Psoas muscle (tissue), 8 donors: ENCODE data around the gene VKORC1. TPM values are rescaled to one million over a fixed set of nuclear protein-coding genes. Genes with fewer than 3 reads are reported as not detected.

Source experiments
- ATAC-seq, 4 donors: fragments of 200-7000 bp; cut with Tn5 transposase; one replicate each; pipeline ENCODE4 v1.9.1; 2020; ENCODE audit warnings: moderate library complexity in 3 of 4, mild to moderate bottlenecking in 2 of 4
- DNase-seq, 2 donors: peaks; one replicate each; pipeline ENCODE4 v3.0.0-alpha.2; 2020
- H3K27ac ChIP-seq: fragments of 200-600 bp; one replicate; pipeline ENCODE4 v1.8.0; 2022
- H3K27me3 ChIP-seq, 3 donors: fragments of 200-600 bp in 1 of 3; one replicate each; pipeline versions ENCODE4 v1.6.1 to v1.8.0; 2013 to 2022; ENCODE audit warnings: low read length in 2 of 3, mild to moderate bottlenecking in 2 of 3, moderate library complexity in 1 of 3; ENCODE audit not compliant: insufficient read depth in 3 of 3
- H3K36me3 ChIP-seq, 2 donors: fragments of 200-600 bp in 1 of 2; one replicate each; pipeline versions ENCODE4 v1.6.1 to v1.8.0; 2013 to 2022; ENCODE audit warnings: low read depth in 1 of 2, mild to moderate bottlenecking in 1 of 2, moderate library complexity in 1 of 2; ENCODE audit not compliant: insufficient read depth in 1 of 2
- H3K4me1 ChIP-seq: fragments of 200-600 bp; one replicate; pipeline ENCODE4 v1.8.0; 2022
- H3K4me3 ChIP-seq: fragments of 200-600 bp; one replicate; pipeline ENCODE4 v1.8.0; 2022; ENCODE audit warnings: mild to moderate bottlenecking
- H3K9me3 ChIP-seq: fragments of 200-600 bp; one replicate; pipeline ENCODE4 v1.8.0; 2022
- CTCF ChIP-seq: fragments of 200-600 bp; IDR thresholded peaks from one replicate; pipeline ENCODE4 v1.8.0; 2022; ENCODE audit warnings: antibody characterized with exemption
- WGBS, 3 donors: extraction: QIAGEN DNeasy Blood & Tissue Kit; methylation state at CpG; one replicate each; pipeline versions ENCODE4 v1.1.6 to v1.1.7; 2013; 5-methylcytosine and 5-hydroxymethylcytosine counted together
- intact Hi-C, 2 donors: fragments of 100-400 bp; cut with DNase I; formaldehyde crosslinking; loops; one replicate each; pipeline versions ENCODE4 v1.11.0 to v1.14.2; 2022
- polyA plus RNA-seq, 3 donors: library from polyadenylated mRNA; stranded (reverse); fragments of 200-250 nt; gene quantifications; one replicate each; pipeline ENCODE4 v1.2.3, GENCODE V29; 2013
- total RNA-seq, 4 donors: library from RNA; stranded (reverse); fragmentation: NEBNext Ultra II Directional in 2 of 4; extraction: Animal tissue kit (Norgen Biotek cat#: 25700) in 2 of 4; gene quantifications; one replicate each; pipeline versions ENCODE4 v1.2.1 to v1.2.4, GENCODE V29; 2021 to 2023
- donor health status: healthy with polysubstance abuse.
- donor health status: DM: no; HTN: no; CAD: no; lungs with moderate emphysema.
- donor health status: Bipolar disorder and iron deficiency.
- donor health status: healthy.
- donor health status: DM: yes; HTN: yes; CAD: no.
- donor health status: DM: no; HTN: no; CAD: no.
- donor health status: DM: no; HTN: no; CAD: no.
- donor health status: DM: yes; HTN: yes; CAD: no.

VKORC1 gene
- total and polyA plus RNA-seq, 7 donors = 13.3 to 57.0 (median 17.8) TPM

GRCh38 chr16:31043352-31043751 is 51.2 kb downstream of the VKORC1 start:
- Histone ChIP-seq H3K9me3 (no peaks in the 10 kb centered on the region), H3K4me3 (no peak overlapping the region), H3K36me3 (peaks cover 6 to 54% of the 10 kb centered on the region in 2 donors), H3K27me3 (no peaks in the 10 kb centered on the region), H3K27ac (no peak overlapping the region), H3K4me1 (no peaks in the 10 kb centered on the region)
- TF ChIP-seq CTCF = no peak
- no peak for ATAC-seq
- no peak for DNase-seq
- intact Hi-C loops = no loop called here
- 87 to 94% (median 89%) methylated on average over 1 of the region's 1 CpG for whole genome bisulfite sequencing, 3 donors

GRCh38 chr16:31042866-31043265 is 51.7 kb downstream of the VKORC1 start:
- Histone ChIP-seq H3K27ac (no peak overlapping the region), H3K27me3 (no peaks in the 10 kb centered on the region), H3K4me1 (no peaks in the 10 kb centered on the region), H3K36me3 (peaks cover 8 to 59% of the 10 kb centered on the region in 2 donors), H3K4me3 (no peak overlapping the region), H3K9me3 (no peaks in the 10 kb centered on the region)
- intact Hi-C loops = no loop called here
- ATAC-seq (no peak), DNase-seq (no peak)
- TF ChIP-seq CTCF = no peak
- WGBS, 3 donors = 84 to 90% (median 89%) methylated on average over 10 of the region's 10 CpGs

Other genes starting within 250 kb of the VKORC1 start
- gene BCL7C, start 200.7 kb downstream of the VKORC1 start, total RNA-seq = 10 to 100 TPM; 13.9 to 18.1 (median 15.1) TPM
- gene BCL7C, start 200.7 kb downstream of the VKORC1 start, polyA plus RNA-seq = 10 to 100 TPM; 18.9 to 40.9 (median 30.2) TPM
- gene CTF1, start 198.2 kb downstream of the VKORC1 start, total RNA-seq = 10 to 100 TPM in 1 of 4 donors, 1 to 10 TPM in 3; 8.5 to 16.6 (median 9.4) TPM
- gene CTF1, start 198.2 kb downstream of the VKORC1 start, polyA plus RNA-seq = 1 to 10 TPM; 4.9 to 5.5 (median 5.2) TPM
- 1 to 10 TPM; 3.4 to 4.2 (median 4.1) TPM for gene FBXL19, start 171.2 kb downstream of the VKORC1 start, total RNA-seq
- gene FBXL19, start 171.2 kb downstream of the VKORC1 start, polyA plus RNA-seq = 1 to 10 TPM; 2.8 to 5.4 (median 2.8) TPM
- 1 to 10 TPM; 3.6 to 5.8 (median 5.5) TPM for gene ORAI3, start 145.7 kb downstream of the VKORC1 start, total RNA-seq
- gene ORAI3, start 145.7 kb downstream of the VKORC1 start, polyA plus RNA-seq = 1 to 10 TPM; 3.5 to 6.0 (median 4.0) TPM
- gene SETD1A, start 137.0 kb downstream of the VKORC1 start, total RNA-seq = 10 to 100 TPM; 13.3 to 19.0 (median 16.2) TPM
- 10 to 100 TPM in 1 of 3 donors, 1 to 10 TPM in 2; 7.9 to 15.9 (median 9.4) TPM for gene SETD1A, start 137.0 kb downstream of the VKORC1 start, polyA plus RNA-seq
- gene HSD3B7, start 109.6 kb downstream of the VKORC1 start, total RNA-seq = 10 to 100 TPM in 1 of 4 donors, 1 to 10 TPM in 3; 3.2 to 12.8 (median 5.4) TPM
- gene HSD3B7, start 109.6 kb downstream of the VKORC1 start, polyA plus RNA-seq = 1 to 10 TPM; 3.5 to 4.9 (median 4.1) TPM
- under 1 TPM in 3 of 4 donors, not detected in 1; 0.11 to 0.64 (median 0.26) TPM for gene STX1B, start 84.2 kb downstream of the VKORC1 start, total RNA-seq
- gene STX1B, start 84.2 kb downstream of the VKORC1 start, polyA plus RNA-seq = under 1 TPM; 0.04 to 0.14 (median 0.05) TPM
- 10 to 100 TPM; 47.6 to 57.8 (median 51.6) TPM for gene STX4, start 61.2 kb downstream of the VKORC1 start, total RNA-seq
- 100 to 1,000 TPM in 1 of 3 donors, 10 to 100 TPM in 2; 61.8 to 123 (median 83.3) TPM for gene STX4, start 61.2 kb downstream of the VKORC1 start, polyA plus RNA-seq
- 1 to 10 TPM; 5.3 to 7.5 (median 5.8) TPM for gene ZNF668, start 20.6 kb downstream of the VKORC1 start, total RNA-seq
- 10 to 100 TPM in 2 of 3 donors, 1 to 10 TPM in 1; 7.2 to 12.3 (median 10.9) TPM for gene ZNF668, start 20.6 kb downstream of the VKORC1 start, polyA plus RNA-seq
- 10 to 100 TPM in 2 of 4 donors, 1 to 10 TPM in 2; 8.4 to 22.6 (median 12.3) TPM for gene ZNF646, start 20.4 kb downstream of the VKORC1 start, total RNA-seq
- 10 to 100 TPM in 1 of 3 donors, 1 to 10 TPM in 2; 4.0 to 20.8 (median 5.9) TPM for gene ZNF646, start 20.4 kb downstream of the VKORC1 start, polyA plus RNA-seq
- gene PRSS53, start 5.9 kb downstream of the VKORC1 start, total RNA-seq = under 1 TPM; 0.32 to 0.90 (median 0.48) TPM
- gene PRSS53, start 5.9 kb downstream of the VKORC1 start, polyA plus RNA-seq = under 1 TPM; 0.17 to 0.56 (median 0.31) TPM
- 10 to 100 TPM; 36.7 to 72.8 (median 55.4) TPM for gene BCKDK, start 13.6 kb upstream of the VKORC1 start, total RNA-seq
- 10 to 100 TPM; 46.6 to 58.6 (median 47.3) TPM for gene BCKDK, start 13.6 kb upstream of the VKORC1 start, polyA plus RNA-seq
- 10 to 100 TPM; 39.9 to 75.4 (median 61.2) TPM for gene KAT8, start 22.9 kb upstream of the VKORC1 start, total RNA-seq
- 10 to 100 TPM; 36.1 to 56.7 (median 51.2) TPM for gene KAT8, start 22.9 kb upstream of the VKORC1 start, polyA plus RNA-seq
- gene PRSS8, start 40.9 kb upstream of the VKORC1 start, total RNA-seq = not detected
- under 1 TPM in 2 of 3 donors, not detected in 1; 0.07 to 0.22 TPM for gene PRSS8, start 40.9 kb upstream of the VKORC1 start, polyA plus RNA-seq
- 1 to 10 TPM in 1 of 4 donors, under 1 TPM in 3; 0.47 to 1.1 (median 0.67) TPM for gene PRSS36, start 55.3 kb upstream of the VKORC1 start, total RNA-seq
- gene PRSS36, start 55.3 kb upstream of the VKORC1 start, polyA plus RNA-seq = 1 to 10 TPM in 2 of 3 donors, under 1 TPM in 1; 0.24 to 1.7 (median 1.3) TPM
- 100 to 1,000 TPM; 133 to 246 (median 160) TPM for gene FUS, start 85.3 kb upstream of the VKORC1 start, total RNA-seq
- gene FUS, start 85.3 kb upstream of the VKORC1 start, polyA plus RNA-seq = 100 to 1,000 TPM; 117 to 185 (median 159) TPM
- gene PYCARD, start 108.0 kb upstream of the VKORC1 start, total RNA-seq = 1 to 10 TPM; 2.6 to 3.2 (median 3.0) TPM
- 1 to 10 TPM; 2.1 to 4.9 (median 3.4) TPM for gene PYCARD, start 108.0 kb upstream of the VKORC1 start, polyA plus RNA-seq
- 100 to 1,000 TPM; 155 to 236 (median 229) TPM for gene TRIM72, start 119.3 kb upstream of the VKORC1 start, total RNA-seq
- 100 to 1,000 TPM in 1 of 3 donors, 10 to 100 TPM in 2; 62.9 to 132 (median 64.8) TPM for gene TRIM72, start 119.3 kb upstream of the VKORC1 start, polyA plus RNA-seq
- not detected for gene PYDC1, start 122.3 kb upstream of the VKORC1 start, total RNA-seq
- gene PYDC1, start 122.3 kb upstream of the VKORC1 start, polyA plus RNA-seq = not detected
- 1 to 10 TPM; 3.2 to 5.9 (median 3.9) TPM for gene ITGAM, start 165.2 kb upstream of the VKORC1 start, total RNA-seq
- gene ITGAM, start 165.2 kb upstream of the VKORC1 start, polyA plus RNA-seq = 1 to 10 TPM in 2 of 3 donors, under 1 TPM in 1; 0.52 to 2.5 (median 1.4) TPM